Smooth muscle cell (in vitro differentiated cells): ENCODE results near the gene MRPL20. TPM values are rescaled to one million over a fixed set of nuclear protein-coding genes. Genes with fewer than 3 reads are reported as not detected.
A peak's percentile ranks its signal among the peaks of the same experiment; 100 is the strongest.

Experiments
- DNase-seq: peaks from one replicate; lab custom pipeline; 2025; ENCODE audit not compliant: unreplicated experiment; lab: John Stamatoyannopoulos, UW
- H2AFZ ChIP-seq: fragments of 200-600 bp; sonication (generic); 2 replicates; pipeline ENCODE4 v1.6.0; 2016; ENCODE audit warnings: antibody characterized with exemption, low read depth, mild to moderate bottlenecking
- H3F3A ChIP-seq: fragments of 200-600 bp; sonication (generic); 2 replicates; pipeline ENCODE4 v1.6.0; 2017; ENCODE audit warnings: antibody characterized with exemption, low read depth
- H3K27ac ChIP-seq: fragments of 200-600 bp; sonication (generic); 2 replicates; pipeline ENCODE4 v1.5.1; 2016; ENCODE audit warnings: low read depth, mild to moderate bottlenecking
- H3K27me3 ChIP-seq: fragments of 200-600 bp; sonication (generic); 2 replicates; pipeline ENCODE4 v1.6.1; 2016; ENCODE audit warnings: low read depth, mild to moderate bottlenecking
- H3K36me3 ChIP-seq: fragments of 200-600 bp; sonication (generic); 2 replicates; pipeline ENCODE4 v1.5.1; 2016; ENCODE audit warnings: low read depth
- H3K4me1 ChIP-seq: fragments of 200-600 bp; sonication (generic); 2 replicates; pipeline ENCODE4 v1.5.1; 2016; ENCODE audit warnings: low read depth
- H3K4me2 ChIP-seq: fragments of 200-600 bp; sonication (generic); 2 replicates; pipeline ENCODE4 v1.6.0; 2016; ENCODE audit warnings: mild to moderate bottlenecking
- H3K4me3 ChIP-seq: fragments of 200-600 bp; sonication (generic); 2 replicates; pipeline ENCODE4 v1.5.1; 2016; ENCODE audit warnings: mild to moderate bottlenecking
- H3K79me2 ChIP-seq: fragments of 200-600 bp; sonication (generic); 2 replicates; pipeline ENCODE4 v1.6.0; 2016; ENCODE audit warnings: low read depth, mild to moderate bottlenecking
- H3K9ac ChIP-seq: fragments of 200-600 bp; sonication (generic); 2 replicates; pipeline ENCODE4 v1.6.0; 2016; ENCODE audit warnings: low read depth
- H3K9me3 ChIP-seq: fragments of 200-600 bp; sonication (generic); replicated peaks from 2 replicates; pipeline ENCODE4 v1.5.1; 2016; ENCODE audit warnings: low read depth
- H4K20me1 ChIP-seq: fragments of 200-600 bp; sonication (generic); 2 replicates; pipeline ENCODE4 v1.6.0; 2016; ENCODE audit warnings: low read depth
- WGBS: methylation state at CpG from one replicate; pipeline ENCODE4 v1.1.7; 2016; ENCODE audit warnings: low lambda C conversion rate; 5-methylcytosine and 5-hydroxymethylcytosine counted together
- polyA plus RNA-seq: library from polyadenylated mRNA; unstranded; fragments of >200 nt; fragmentation: Nextera tagmentation; extraction: Ambion mirVana; gene quantifications from 2 replicates; pipeline ENCODE4 v1.2.1, GENCODE V29; 2016
- total RNA-seq: library from RNA; depleted of rRNA; stranded (reverse); fragments of >200 nt; gene quantifications from 2 replicates; pipeline ENCODE4 v1.2.3, GENCODE V29; 2014
- TF ChIP-seq, protein P1 (sequence below): fragments of 200-600 bp; sonication (generic); IDR thresholded peaks from 2 replicates; pipeline ENCODE4 v1.5.1; 2017; ENCODE audit warnings: borderline replicate concordance, mild to moderate bottlenecking, antibody characterized with exemption; ENCODE audit not compliant: insufficient read depth, poor library complexity, severe bottlenecking

MRPL20 gene
- total and polyA plus RNA-seq, 2 experiments from 2014 or later, result 99.6 to 147 TPM

DNA sequence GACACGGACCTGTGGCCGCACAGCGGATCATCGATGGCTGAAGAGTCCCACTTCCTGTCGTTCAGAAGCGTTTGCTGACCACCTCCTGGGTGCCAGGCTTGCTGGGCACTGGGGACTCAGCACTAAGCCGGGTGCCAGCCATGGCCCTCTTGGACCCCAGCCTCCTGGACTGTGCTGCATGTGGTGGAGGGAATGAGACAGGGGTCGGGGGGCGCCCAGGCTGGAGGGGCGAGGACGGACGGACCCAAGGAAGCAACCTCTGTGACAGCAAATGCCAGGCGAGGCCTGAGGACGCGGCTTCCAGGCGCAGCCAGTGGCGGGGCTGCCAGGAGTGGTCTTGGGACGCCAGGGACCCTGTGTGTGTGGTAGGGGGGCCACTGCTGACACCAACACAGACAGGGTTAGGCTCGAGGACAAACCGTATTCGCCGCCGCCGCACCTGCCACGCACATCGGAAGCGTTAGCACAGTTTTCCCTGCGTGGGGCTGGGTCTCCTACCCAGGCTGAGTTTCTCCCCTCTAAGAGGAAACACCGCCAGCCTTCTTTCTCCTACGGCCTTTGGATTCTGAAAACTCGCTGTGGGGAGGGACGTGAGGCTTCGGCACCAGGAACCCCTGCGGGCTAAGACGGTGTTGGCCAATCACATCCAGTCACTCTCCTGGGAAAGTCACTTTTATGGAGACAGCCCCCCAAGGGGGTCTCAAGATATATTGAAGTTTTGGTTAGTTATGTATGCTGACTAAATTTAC lies 45.7 kb downstream of the MRPL20 start:
- no peak for DNase-seq
- Histone ChIP-seq H3K27me3 (no peaks in the 10 kb centered on the region), H3K4me2 (peak overlapping the region; percentile 79), H3K9ac (peak overlapping the region; percentile 53), H2AFZ (no peak overlapping the region), H3K9me3 (no peaks in the 10 kb centered on the region), H3K4me3 (peak overlapping the region; percentile 15), H4K20me1 (peaks cover 13% of the 10 kb centered on the region), H3K36me3 (no peaks in the 10 kb centered on the region), H3F3A (peaks cover 17% of the 10 kb centered on the region), H3K27ac (peak overlapping the region; percentile 96), H3K4me1 (peaks cover 36% of the 10 kb centered on the region), H3K79me2 (peaks cover 16% of the 10 kb centered on the region)
- TF ChIP-seq, protein P1, sequence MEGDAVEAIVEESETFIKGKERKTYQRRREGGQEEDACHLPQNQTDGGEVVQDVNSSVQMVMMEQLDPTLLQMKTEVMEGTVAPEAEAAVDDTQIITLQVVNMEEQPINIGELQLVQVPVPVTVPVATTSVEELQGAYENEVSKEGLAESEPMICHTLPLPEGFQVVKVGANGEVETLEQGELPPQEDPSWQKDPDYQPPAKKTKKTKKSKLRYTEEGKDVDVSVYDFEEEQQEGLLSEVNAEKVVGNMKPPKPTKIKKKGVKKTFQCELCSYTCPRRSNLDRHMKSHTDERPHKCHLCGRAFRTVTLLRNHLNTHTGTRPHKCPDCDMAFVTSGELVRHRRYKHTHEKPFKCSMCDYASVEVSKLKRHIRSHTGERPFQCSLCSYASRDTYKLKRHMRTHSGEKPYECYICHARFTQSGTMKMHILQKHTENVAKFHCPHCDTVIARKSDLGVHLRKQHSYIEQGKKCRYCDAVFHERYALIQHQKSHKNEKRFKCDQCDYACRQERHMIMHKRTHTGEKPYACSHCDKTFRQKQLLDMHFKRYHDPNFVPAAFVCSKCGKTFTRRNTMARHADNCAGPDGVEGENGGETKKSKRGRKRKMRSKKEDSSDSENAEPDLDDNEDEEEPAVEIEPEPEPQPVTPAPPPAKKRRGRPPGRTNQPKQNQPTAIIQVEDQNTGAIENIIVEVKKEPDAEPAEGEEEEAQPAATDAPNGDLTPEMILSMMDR, result no peak
- WGBS, result 85% methylated on average over 34 of the region's 35 CpGs

DNA sequence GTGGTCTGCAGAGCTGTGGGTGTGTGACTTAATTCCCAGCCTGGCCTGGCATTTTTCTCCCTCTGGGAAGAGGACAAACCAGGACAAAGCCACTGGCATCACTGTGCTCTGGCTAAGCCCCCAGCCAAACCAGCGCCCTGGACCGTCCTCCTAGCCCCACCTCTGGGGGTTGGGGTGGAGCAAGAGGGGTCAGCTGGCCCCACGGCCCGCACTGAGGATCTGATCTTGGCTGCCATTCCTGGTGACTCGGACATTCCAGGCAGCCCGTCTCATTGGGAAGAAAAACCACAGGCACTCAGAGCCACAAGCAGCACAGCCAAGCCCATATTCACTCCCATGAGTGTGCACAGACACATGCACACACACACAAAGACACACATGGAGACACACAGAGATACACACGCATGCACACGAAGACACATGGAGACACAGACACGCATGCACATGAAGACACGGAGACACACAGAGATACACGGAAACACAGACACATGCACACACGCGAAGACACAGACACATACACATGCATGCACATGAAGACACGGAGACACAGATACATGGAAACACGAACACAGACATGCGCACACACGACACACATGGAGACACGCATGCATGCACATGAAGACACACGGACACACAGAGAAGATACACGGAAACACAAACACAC lies 46.5 kb downstream of the MRPL20 start:
- H3K36me3 ChIP-seq, result no peaks in the 10 kb centered on the region
- WGBS, result 64% methylated on average over 20 of the region's 20 CpGs
- H3K27ac ChIP-seq, result peak overlapping the region; percentile 96
- H3K27me3 ChIP-seq, result no peaks in the 10 kb centered on the region
- peaks cover 21% of the 10 kb centered on the region for H4K20me1 ChIP-seq
- H3K4me1 ChIP-seq, result peaks cover 37% of the 10 kb centered on the region
- TF ChIP-seq, protein P1, result no peak
- no peak overlapping the region for H3K4me3 ChIP-seq
- H3K9me3 ChIP-seq, result no peaks in the 10 kb centered on the region
- peak overlapping the region; percentile 53 for H3K9ac ChIP-seq
- peaks cover 23% of the 10 kb centered on the region for H3K79me2 ChIP-seq
- no peak overlapping the region for H2AFZ ChIP-seq
- peak; percentile 51 for DNase-seq
- peak overlapping the region; percentile 92 for H3K4me2 ChIP-seq
- H3F3A ChIP-seq, result peaks cover 17% of the 10 kb centered on the region

DNA sequence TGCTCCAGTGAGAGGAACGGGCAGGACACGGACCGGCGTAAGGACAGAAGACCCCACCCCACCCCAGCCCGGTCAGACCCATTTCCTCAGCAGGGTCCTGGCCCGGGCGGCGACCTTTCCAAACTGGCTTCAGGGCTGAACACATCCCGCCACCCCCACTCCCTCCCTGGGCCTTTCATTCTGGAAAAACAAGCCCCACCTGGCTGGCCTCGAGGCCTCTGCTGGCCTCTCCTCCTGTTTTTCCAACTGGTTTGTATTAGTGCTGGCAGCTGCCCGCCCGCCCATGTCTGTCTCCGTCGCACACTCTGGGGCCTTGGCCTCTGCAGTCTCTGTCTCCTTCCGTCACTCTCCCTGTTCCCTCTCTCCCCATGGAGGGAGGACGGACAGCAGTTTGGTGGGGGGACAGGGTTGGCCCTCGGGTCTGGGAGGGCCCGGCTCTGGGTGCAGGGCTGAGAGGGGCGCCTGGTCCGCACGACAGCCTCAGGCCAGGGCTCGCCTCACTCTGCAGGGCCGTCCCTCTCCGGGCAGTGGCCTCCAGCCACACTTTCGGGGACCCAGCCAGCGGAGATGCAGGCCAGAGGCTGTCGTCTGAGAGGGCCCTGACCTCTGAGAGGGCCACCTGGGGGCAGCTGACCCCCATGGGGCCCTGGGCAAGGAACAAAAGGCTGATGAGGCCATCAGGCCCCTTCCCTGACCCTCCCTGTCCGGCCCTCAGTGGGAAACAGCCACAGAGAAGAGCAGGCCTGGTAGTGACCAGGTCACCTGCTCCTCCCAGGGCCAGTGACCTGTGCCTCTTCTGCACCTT lies 47.2 kb downstream of the MRPL20 start:
- Histone ChIP-seq H3K79me2 (peaks cover 31% of the 10 kb centered on the region), H2AFZ (no peak overlapping the region), H3K4me1 (peaks cover 42% of the 10 kb centered on the region), H3K9ac (peak overlapping the region; percentile 85), H3K9me3 (no peaks in the 10 kb centered on the region), H3K36me3 (no peaks in the 10 kb centered on the region), H3K4me3 (no peak overlapping the region), H3F3A (peaks cover 17% of the 10 kb centered on the region), H3K27ac (peak overlapping the region; percentile 96), H3K27me3 (no peaks in the 10 kb centered on the region), H3K4me2 (peak overlapping the region; percentile 92), H4K20me1 (peaks cover 29% of the 10 kb centered on the region)
- TF ChIP-seq, protein P1, result no peak
- 39% methylated on average over 28 of the region's 28 CpGs for WGBS
- DNase-seq, result no peak
